Sigmoid colon (tissue), 4 donors: ENCODE results near the gene SEC14L5.

ENCODE experiments used
- EP300 ChIP-seq, 4 donors: sonication (generic); formaldehyde crosslinking; IDR thresholded peaks; one replicate each; pipeline ENCODE4 v1.6.1; 2017; ENCODE audit warnings: antibody characterized with exemption in 4 of 4
- POLR2A ChIP-seq, 2 donors: fragments of 450-650 bp; IDR thresholded peaks; one replicate each; pipeline ENCODE4 v1.6.1; 2016; ENCODE audit warnings: antibody characterized with exemption in 2 of 2, mild to moderate bottlenecking in 2 of 2, moderate library complexity in 2 of 2
- TF ChIP-seq, protein P1 (sequence below), 4 experiments: fragments of 450-650 bp in 3 of 4; fragments of 200-600 bp in 1 of 4; IDR thresholded peaks; one replicate each; pipeline ENCODE4 v1.5.1; 2016 to 2019; ENCODE audit warnings: antibody characterized with exemption in 4 of 4, mild to moderate bottlenecking in 3 of 4, moderate library complexity in 2 of 4

- TF ChIP-seq, protein P1, sequence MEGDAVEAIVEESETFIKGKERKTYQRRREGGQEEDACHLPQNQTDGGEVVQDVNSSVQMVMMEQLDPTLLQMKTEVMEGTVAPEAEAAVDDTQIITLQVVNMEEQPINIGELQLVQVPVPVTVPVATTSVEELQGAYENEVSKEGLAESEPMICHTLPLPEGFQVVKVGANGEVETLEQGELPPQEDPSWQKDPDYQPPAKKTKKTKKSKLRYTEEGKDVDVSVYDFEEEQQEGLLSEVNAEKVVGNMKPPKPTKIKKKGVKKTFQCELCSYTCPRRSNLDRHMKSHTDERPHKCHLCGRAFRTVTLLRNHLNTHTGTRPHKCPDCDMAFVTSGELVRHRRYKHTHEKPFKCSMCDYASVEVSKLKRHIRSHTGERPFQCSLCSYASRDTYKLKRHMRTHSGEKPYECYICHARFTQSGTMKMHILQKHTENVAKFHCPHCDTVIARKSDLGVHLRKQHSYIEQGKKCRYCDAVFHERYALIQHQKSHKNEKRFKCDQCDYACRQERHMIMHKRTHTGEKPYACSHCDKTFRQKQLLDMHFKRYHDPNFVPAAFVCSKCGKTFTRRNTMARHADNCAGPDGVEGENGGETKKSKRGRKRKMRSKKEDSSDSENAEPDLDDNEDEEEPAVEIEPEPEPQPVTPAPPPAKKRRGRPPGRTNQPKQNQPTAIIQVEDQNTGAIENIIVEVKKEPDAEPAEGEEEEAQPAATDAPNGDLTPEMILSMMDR (IDR thresholded peaks at IDR 0.05): no peak
- TF ChIP-seq POLR2A (IDR thresholded peaks at IDR 0.05) (no peak), EP300 (IDR thresholded peaks at IDR 0.05) (no peak)
Measured at GRCh38 chr16:5058476-5058875, 100.3 kb downstream of the SEC14L5 start.
